Activated gamma-delta T cell treated with Interleukin-2 at 50 U/mL for 16 hours (primary cell): ENCODE measurements around the gene SERP2.
"Not testable (repeated sequence)": the region's sequence is repeated elsewhere in the genome, so short reads cannot be mapped to it uniquely, and the experiment has no call there.

Source experiments
- DNase-seq: peaks from one replicate; pipeline ENCODE4 v3.0.0-alpha.2; 2020

SERP2 gene

GRCh38 chr13:44373601-44374347, at the start of gene SERP2:
Gene SERP2, plus strand, starts transcription at chr13:44373824. Its CDS starts 202 bp downstream, at chr13:44374026.
- DNase-seq: peak; percentile 5

GRCh38 chr13:44326961-44327360, 46.7 kb upstream of the SERP2 start:
- DNase-seq: no peak

GRCh38 chr13:44329041-44329440, 44.6 kb upstream of the SERP2 start:
- not testable (repeated sequence) for DNase-seq

- DNase-seq: no peak
Measured at GRCh38 chr13:44329909-44330545, 43.6 kb upstream of the SERP2 start.

GRCh38 chr13:44331446-44331845, 42.2 kb upstream of the SERP2 start:
- DNase-seq: no peak

GRCh38 chr13:44331912-44332851, 41.4 kb upstream of the SERP2 start:
- no peak for DNase-seq

GRCh38 chr13:44333950-44334655, 39.5 kb upstream of the SERP2 start:
- DNase-seq: no peak

GRCh38 chr13:44334751-44335150, 38.9 kb upstream of the SERP2 start:
- DNase-seq: no peak

GRCh38 chr13:44336934-44337333, 36.7 kb upstream of the SERP2 start:
- DNase-seq: no peak

- DNase-seq: no peak
Measured at GRCh38 chr13:44337581-44337980, 36.0 kb upstream of the SERP2 start.

GRCh38 chr13:44340508-44340907, 33.1 kb upstream of the SERP2 start:
- DNase-seq: no peak

- DNase-seq: no peak
Measured at GRCh38 chr13:44342741-44343140, 30.9 kb upstream of the SERP2 start.

GRCh38 chr13:44346534-44346933, 27.1 kb upstream of the SERP2 start:
- no peak for DNase-seq

GRCh38 chr13:44347301-44347700, 26.3 kb upstream of the SERP2 start:
- no peak for DNase-seq

- no peak for DNase-seq
Measured at GRCh38 chr13:44347949-44348348, 25.7 kb upstream of the SERP2 start.

- no peak for DNase-seq
Measured at GRCh38 chr13:44350775-44351504, 22.7 kb upstream of the SERP2 start.

- no peak for DNase-seq
Measured at GRCh38 chr13:44351505-44351854, 22.1 kb upstream of the SERP2 start.

GRCh38 chr13:44352202-44352601, 21.4 kb upstream of the SERP2 start:
- DNase-seq: no peak

- no peak for DNase-seq
Measured at GRCh38 chr13:44352671-44353070, 21.0 kb upstream of the SERP2 start.

- DNase-seq: no peak
Measured at GRCh38 chr13:44354331-44354730, 19.3 kb upstream of the SERP2 start.

GRCh38 chr13:44354884-44355283, 18.7 kb upstream of the SERP2 start:
- DNase-seq: no peak

GRCh38 chr13:44355621-44356020, 18.0 kb upstream of the SERP2 start:
- no peak for DNase-seq
